GM19463 (cell line): ENCODE results near the gene KIF13A.
"Not testable (repeated sequence)": the region's sequence is repeated elsewhere in the genome, so short reads cannot be mapped to it uniquely, and the experiment has no call there.

Experiments
- ATAC-seq: cut with Tn5 transposase; IDR thresholded peaks from one replicate; pipeline ENCODE4 v1.9.1; 2021; ENCODE audit warnings: mild to moderate bottlenecking, moderate library complexity; ENCODE audit not compliant: unreplicated experiment

Gene KIF13A

DNA sequence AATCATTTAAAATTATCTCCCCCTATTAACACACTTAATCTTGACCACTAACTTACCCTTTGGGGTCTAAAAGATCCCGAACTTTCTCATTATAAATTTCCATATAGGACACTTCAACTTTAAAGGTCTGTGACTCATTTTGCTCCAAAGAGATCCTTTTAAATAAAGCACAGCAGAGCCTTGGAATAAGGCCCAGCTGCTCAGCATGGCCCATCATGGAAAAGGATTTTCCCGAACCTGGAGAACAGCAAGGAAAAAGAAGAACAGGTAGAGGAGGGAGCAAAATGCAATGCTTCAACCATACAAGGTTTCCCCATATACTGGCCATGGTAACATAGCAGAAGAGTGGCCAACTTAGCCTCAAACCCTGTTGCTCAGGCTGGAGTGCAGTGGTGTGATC lies 132.1 kb downstream of the KIF13A start:
- ATAC-seq, result no peak

GRCh38 chr6:17853533-17853932 lies 133.9 kb downstream of the KIF13A start:
- no peak for ATAC-seq

DNA sequence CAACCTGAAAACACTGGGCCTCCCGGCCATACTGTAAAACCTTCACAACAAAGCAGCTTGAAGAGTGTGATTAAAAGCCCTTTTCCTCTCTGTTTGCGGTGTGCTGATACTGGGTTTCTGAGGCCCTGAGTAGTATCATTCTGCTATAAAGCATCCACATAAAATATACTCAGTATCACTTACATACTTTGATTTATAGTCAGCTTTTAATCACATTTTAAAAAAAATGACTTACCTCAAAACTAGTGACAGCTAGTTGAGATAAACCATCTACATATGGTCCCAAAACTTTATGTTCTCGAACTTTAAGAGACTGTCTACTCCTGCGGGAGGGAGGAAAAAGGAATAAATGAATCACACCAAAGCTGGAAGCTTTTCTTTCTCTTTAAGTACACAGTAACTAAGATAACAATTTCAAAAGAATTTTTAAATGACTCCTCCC lies 135.7 kb downstream of the KIF13A start:
- no peak for ATAC-seq

GRCh38 chr6:17851001-17851719 lies 136.3 kb downstream of the KIF13A start:
- no peak for ATAC-seq

DNA sequence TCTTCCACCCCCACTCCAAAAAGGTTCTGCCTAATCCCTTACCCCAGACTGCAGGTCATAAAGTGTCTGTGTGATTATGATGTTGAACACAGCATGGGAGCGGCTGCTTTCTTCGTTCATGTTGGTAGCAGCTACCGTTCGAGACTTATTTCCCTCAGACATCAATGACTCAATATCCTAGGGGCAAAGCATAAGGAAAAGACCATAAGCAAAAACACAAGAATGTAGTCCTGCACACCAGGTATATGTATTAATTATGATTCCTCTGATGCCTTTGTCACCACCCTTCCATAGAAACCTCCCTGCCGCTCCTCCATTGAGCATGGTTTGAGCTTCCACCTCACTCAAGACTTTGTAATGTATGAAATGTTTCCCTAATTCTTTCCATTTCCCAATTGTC lies 137.2 kb downstream of the KIF13A start:
- no peak for ATAC-seq

- ATAC-seq, result no peak
Observed at GRCh38 chr6:17847203-17847760, 140.2 kb downstream of the KIF13A start.

DNA sequence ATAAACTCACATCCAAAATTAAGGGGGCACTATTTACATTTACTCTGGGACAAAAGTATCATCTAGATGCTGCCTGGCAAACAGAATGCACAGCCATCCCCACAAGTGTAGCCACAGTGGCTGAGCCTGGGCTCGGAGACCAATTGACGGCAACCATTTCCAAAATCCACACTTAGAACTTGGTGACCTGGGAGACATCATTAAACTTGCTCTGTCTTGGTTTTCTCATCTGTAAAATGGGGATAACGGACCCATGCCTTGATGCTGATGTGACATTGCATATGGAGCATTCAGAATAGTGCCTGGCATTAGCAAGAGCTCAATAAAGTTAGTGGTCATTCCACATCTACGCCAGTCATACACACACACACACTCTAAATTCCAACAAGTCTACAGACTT lies 140.7 kb downstream of the KIF13A start:
- no peak for ATAC-seq

DNA sequence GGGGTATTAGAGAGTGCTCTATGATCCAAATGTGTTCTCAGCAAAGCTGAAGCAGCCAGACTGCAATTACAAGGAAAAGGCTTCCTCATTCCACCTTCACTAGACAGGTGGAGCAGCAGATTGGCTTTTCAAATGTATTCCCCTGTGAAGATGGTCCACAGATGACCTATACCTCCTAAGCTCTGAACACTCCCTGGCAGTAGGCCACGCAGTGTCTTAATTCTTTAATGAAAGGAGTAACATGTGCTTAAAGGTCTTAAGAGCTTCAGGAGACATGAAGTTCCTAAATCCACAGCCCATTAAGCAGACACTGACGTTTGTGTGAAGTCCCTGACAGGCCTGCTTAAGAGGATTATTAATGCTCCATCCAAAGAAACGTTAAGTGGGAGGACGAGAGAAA lies 141.8 kb downstream of the KIF13A start:
- ATAC-seq, result no peak

DNA sequence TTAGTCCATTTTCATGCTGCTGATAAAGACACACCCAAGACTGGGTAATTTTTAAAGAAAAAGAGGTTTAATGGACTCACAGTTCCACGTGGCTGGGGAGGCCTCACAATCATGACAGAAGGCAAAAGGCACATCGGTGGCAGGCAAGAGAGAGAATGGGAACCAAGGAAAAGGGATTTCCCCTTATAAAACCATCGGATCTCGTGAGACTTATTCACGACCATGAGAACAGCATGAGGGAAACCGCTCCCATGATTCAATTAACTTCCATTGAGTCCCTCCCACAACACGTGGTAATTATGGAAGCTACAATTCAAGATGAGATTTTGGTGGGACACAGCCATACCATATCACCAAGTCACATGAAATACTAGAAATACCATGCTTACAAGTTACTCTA lies 142.5 kb downstream of the KIF13A start:
- ATAC-seq, result not testable (repeated sequence)

DNA sequence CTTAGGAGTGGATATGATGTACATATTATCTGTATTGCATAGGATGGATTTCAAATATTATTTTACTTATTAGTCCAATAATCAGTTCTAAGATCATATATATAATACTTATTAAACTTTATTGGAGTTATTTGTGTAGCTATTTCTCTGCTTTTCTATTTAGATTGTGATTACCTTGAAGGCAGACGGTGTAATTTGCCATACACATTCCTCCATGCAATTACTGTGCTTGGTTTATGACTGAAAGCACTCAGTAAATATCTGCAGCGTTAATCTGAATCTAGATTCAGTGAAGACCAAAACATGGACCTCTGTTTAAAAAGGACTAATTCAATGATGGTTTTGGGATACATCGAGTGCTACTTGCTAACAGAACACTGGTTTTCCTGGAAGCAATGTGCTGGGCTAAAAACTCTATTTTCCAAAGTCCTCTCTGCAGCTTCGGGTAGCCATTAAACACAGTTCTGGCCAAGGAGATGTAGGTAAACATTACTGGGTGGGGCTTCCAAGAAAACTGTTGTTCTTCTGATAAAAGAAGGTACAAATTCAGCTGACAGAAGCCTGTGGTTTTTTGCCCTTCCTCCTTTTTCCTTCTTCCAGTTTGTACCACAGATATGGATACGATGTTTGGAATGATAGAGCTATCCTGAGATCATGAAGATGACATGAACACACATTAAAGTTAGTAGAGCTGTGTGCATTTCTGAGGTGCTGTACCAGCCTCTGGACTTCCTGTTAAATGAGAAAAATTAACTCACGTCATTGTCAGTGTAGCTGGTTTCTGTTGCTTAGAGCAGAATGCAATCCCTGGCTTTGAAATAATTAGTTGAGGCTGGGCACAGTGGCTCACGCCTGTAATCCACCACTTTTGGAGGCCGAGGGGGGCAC lies 144.3 kb downstream of the KIF13A start:
- ATAC-seq, result no peak

GRCh38 chr6:17842014-17842776 lies 145.2 kb downstream of the KIF13A start:
- no peak for ATAC-seq

GRCh38 chr6:17839513-17840223 lies 147.8 kb downstream of the KIF13A start:
- ATAC-seq, result no peak

DNA sequence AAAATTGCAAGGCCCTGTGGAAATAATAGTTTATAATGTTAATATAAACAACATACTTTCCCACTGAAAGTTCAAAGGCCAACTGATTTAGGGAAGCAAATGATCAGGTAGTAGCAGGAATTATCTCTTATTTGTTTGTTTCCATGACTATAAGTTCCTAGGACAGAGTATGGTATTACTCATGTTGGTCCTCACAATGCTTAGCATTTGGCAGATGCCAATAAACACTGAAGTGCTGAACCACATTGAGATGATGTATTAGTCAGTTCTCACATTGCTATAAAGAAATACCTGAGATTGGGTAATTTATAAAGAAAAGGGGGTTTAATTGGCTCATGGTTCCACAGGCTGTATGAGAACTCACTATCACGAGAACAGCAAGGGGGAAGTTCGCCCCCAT lies 151.1 kb downstream of the KIF13A start:
- no peak for ATAC-seq

GRCh38 chr6:17835784-17836183 lies 151.7 kb downstream of the KIF13A start:
- no peak for ATAC-seq

GRCh38 chr6:17831135-17831534 lies 156.3 kb downstream of the KIF13A start:
- no peak for ATAC-seq

- no peak for ATAC-seq
Observed at GRCh38 chr6:17829905-17830304, 157.5 kb downstream of the KIF13A start.

- ATAC-seq, result no peak
Observed at GRCh38 chr6:17828149-17828548, 159.3 kb downstream of the KIF13A start.

DNA sequence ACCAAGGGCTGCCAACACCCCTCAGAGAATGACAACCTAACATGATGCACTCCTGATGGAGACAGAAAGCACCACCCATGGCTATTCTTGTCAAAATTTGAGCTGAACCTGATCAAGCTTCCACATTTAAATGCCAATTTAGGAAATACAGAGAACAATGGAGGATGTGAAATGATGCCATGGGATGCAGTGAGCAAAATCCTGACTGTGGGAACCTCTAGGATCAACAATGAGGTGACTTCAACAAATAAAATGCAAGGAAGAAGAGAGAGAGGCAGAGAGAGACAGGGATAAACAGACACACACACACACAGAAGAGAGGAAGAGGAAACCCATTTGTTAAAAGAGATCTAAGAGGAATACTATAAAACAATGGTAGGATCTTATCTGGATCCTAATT lies 161.1 kb downstream of the KIF13A start:
- ATAC-seq, result no peak

GRCh38 chr6:17820055-17820454 lies 167.4 kb downstream of the KIF13A start:
- no peak for ATAC-seq

- ATAC-seq, result no peak
Observed at GRCh38 chr6:17817763-17818162, 169.7 kb downstream of the KIF13A start.
